ENCODE data around the gene ACSBG1.

ACSBG1 gene

GRCh38 chr15:78234515-78235040, at the start of gene ACSBG1:
TSS of gene ACSBG1 (minus strand) at chr15:78234565. CDS start at chr15:78234501, 64 bp downstream.
- no peak for DNase-seq

- no peak for DNase-seq
Observed at GRCh38 chr15:78282324-78282723, 48.0 kb upstream of the ACSBG1 start.

- DNase-seq: no peak
Observed at GRCh38 chr15:78280319-78281072, 46.1 kb upstream of the ACSBG1 start.

- DNase-seq: no peak
Observed at GRCh38 chr15:78276064-78276943, 41.9 kb upstream of the ACSBG1 start.

GRCh38 chr15:78274994-78275393, 40.6 kb upstream of the ACSBG1 start:
- no peak for DNase-seq

- peak; percentile 78 for DNase-seq
Observed at GRCh38 chr15:78272776-78273175, 38.4 kb upstream of the ACSBG1 start.

- DNase-seq: no peak
Observed at GRCh38 chr15:78272316-78272715, 38.0 kb upstream of the ACSBG1 start.

- no peak for DNase-seq
Observed at GRCh38 chr15:78266806-78267205, 32.4 kb upstream of the ACSBG1 start.

GRCh38 chr15:78266229-78266628, 31.9 kb upstream of the ACSBG1 start:
- DNase-seq: no peak

- no peak for DNase-seq
Observed at GRCh38 chr15:78265752-78266224, 31.4 kb upstream of the ACSBG1 start.

GRCh38 chr15:78265137-78265460, 30.7 kb upstream of the ACSBG1 start:
- DNase-seq: no peak

GRCh38 chr15:78264304-78265136, 30.2 kb upstream of the ACSBG1 start, which contains the start of gene DNAJA4:
TSS of gene DNAJA4 (plus strand) at chr15:78264562. CDS start at chr15:78264764, 202 bp downstream.
- DNase-seq: no peak

- no peak for DNase-seq
Observed at GRCh38 chr15:78263907-78264303, 29.5 kb upstream of the ACSBG1 start.

- no peak for DNase-seq
Observed at GRCh38 chr15:78263351-78263781, 29.0 kb upstream of the ACSBG1 start.

- no peak for DNase-seq
Observed at GRCh38 chr15:78261062-78261461, 26.7 kb upstream of the ACSBG1 start.

GRCh38 chr15:78260489-78260888, 26.1 kb upstream of the ACSBG1 start:
- DNase-seq: no peak

- DNase-seq: no peak
Observed at GRCh38 chr15:78259232-78259631, 24.9 kb upstream of the ACSBG1 start.

- DNase-seq: no peak
Observed at GRCh38 chr15:78257681-78258080, 23.3 kb upstream of the ACSBG1 start.

- DNase-seq: no peak
Observed at GRCh38 chr15:78256044-78256437, 21.7 kb upstream of the ACSBG1 start.

GRCh38 chr15:78255421-78256043, 21.2 kb upstream of the ACSBG1 start:
- DNase-seq: no peak

GRCh38 chr15:78251136-78251535, 16.8 kb upstream of the ACSBG1 start:
- DNase-seq: no peak

- no peak for DNase-seq
Observed at GRCh38 chr15:78249131-78249530, 14.8 kb upstream of the ACSBG1 start.
